HG03378 (cell line): ENCODE data around the gene MINAR2.

Experiments
- ATAC-seq: cut with Tn5 transposase; IDR thresholded peaks from one replicate; pipeline ENCODE4 v1.9.1; 2021; ENCODE audit warnings: mild to moderate bottlenecking, moderate library complexity; ENCODE audit not compliant: unreplicated experiment

The MINAR2 gene

GRCh38 chr5:129771058-129771838 lies 23.4 kb downstream of the MINAR2 start:
- ATAC-seq = peak; percentile 59

- ATAC-seq = no peak
Observed at GRCh38 chr5:129773376-129773775, 25.5 kb downstream of the MINAR2 start.

- no peak for ATAC-seq
Observed at GRCh38 chr5:129781594-129781993, 33.7 kb downstream of the MINAR2 start.

- ATAC-seq = no peak
Observed at GRCh38 chr5:129803403-129803802, 55.5 kb downstream of the MINAR2 start.

- ATAC-seq = no peak
Observed at GRCh38 chr5:129804705-129805104, 56.8 kb downstream of the MINAR2 start.

GRCh38 chr5:129807162-129807814 lies 59.4 kb downstream of the MINAR2 start:
- ATAC-seq = no peak
